Lung microvascular endothelial cell (primary cell): Measurements from ENCODE around the gene FARP2. TPM values are rescaled to one million over a fixed set of nuclear protein-coding genes. Genes with fewer than 3 reads are reported as not detected.
"Not testable (repeated sequence)": the region's sequence is repeated elsewhere in the genome, so short reads cannot be mapped to it uniquely, and the experiment has no call there.

ENCODE experiments used
- DNase-seq, 2 donors: peaks; one replicate each; pipeline versions ENCODE4 v3.0.0 to v3.0.0-alpha.2; 2010; ENCODE audit warnings: low read depth in 2 of 2
- total RNA-seq: library from RNA; depleted of rRNA; stranded (reverse); fragments of >200 nt; gene quantifications from 2 replicates; pipeline ENCODE4 v1.2.1, GENCODE V29; 2014

The FARP2 gene
- total RNA-seq, 1 donor from 2014 or later = 35.7 TPM

- peak; percentile 14 to 62 for DNase-seq
Measured at GRCh38 chr2:241410739-241411176, 54.7 kb downstream of the FARP2 start.

GRCh38 chr2:241412144-241412543, 56.1 kb downstream of the FARP2 start:
- DNase-seq = peak; percentile 40 to 78

GRCh38 chr2:241413501-241413900, 57.4 kb downstream of the FARP2 start:
- not testable (repeated sequence) for DNase-seq

- DNase-seq = no peak
Measured at GRCh38 chr2:241413929-241414580, 58.0 kb downstream of the FARP2 start.

- DNase-seq = no peak
Measured at GRCh38 chr2:241415196-241415595, 59.1 kb downstream of the FARP2 start.

- DNase-seq = no peak
Measured at GRCh38 chr2:241417626-241418025, 61.5 kb downstream of the FARP2 start.

GRCh38 chr2:241421330-241421729, 65.2 kb downstream of the FARP2 start:
- DNase-seq = no peak

- DNase-seq = not testable (repeated sequence)
Measured at GRCh38 chr2:241421942-241422341, 65.9 kb downstream of the FARP2 start.

GRCh38 chr2:241422350-241422749, 66.3 kb downstream of the FARP2 start:
- DNase-seq = no peak

GRCh38 chr2:241423489-241423888, 67.4 kb downstream of the FARP2 start:
- DNase-seq = not testable (repeated sequence)

GRCh38 chr2:241425368-241425767, 69.3 kb downstream of the FARP2 start:
- no peak for DNase-seq

GRCh38 chr2:241430178-241430577, 74.1 kb downstream of the FARP2 start:
- no peak for DNase-seq

GRCh38 chr2:241432824-241433448, 76.9 kb downstream of the FARP2 start:
- no peak for DNase-seq

GRCh38 chr2:241437179-241437578, 81.1 kb downstream of the FARP2 start:
- DNase-seq = no peak

GRCh38 chr2:241441492-241441891, 85.4 kb downstream of the FARP2 start:
- no peak for DNase-seq

GRCh38 chr2:241443486-241444223, 87.6 kb downstream of the FARP2 start:
- peak in 1 of 2 donors; percentile 19 for DNase-seq

- DNase-seq = no peak
Measured at GRCh38 chr2:241445426-241445825, 89.3 kb downstream of the FARP2 start.

GRCh38 chr2:241450092-241450491, 94.0 kb downstream of the FARP2 start:
- DNase-seq = not testable (repeated sequence)

- DNase-seq = no peak
Measured at GRCh38 chr2:241451840-241452506, 95.9 kb downstream of the FARP2 start.

GRCh38 chr2:241453919-241454318, 97.8 kb downstream of the FARP2 start:
- not testable (repeated sequence) for DNase-seq

GRCh38 chr2:241454837-241455485, 98.9 kb downstream of the FARP2 start:
- no peak for DNase-seq
